OCI-M2 (cell line): ENCODE measurements around the gene TM4SF20.

Source experiments
- DNase-seq: peaks from one replicate; lab custom pipeline; 2025; ENCODE audit not compliant: unreplicated experiment; lab: John Stamatoyannopoulos, UW

The TM4SF20 gene

DNA sequence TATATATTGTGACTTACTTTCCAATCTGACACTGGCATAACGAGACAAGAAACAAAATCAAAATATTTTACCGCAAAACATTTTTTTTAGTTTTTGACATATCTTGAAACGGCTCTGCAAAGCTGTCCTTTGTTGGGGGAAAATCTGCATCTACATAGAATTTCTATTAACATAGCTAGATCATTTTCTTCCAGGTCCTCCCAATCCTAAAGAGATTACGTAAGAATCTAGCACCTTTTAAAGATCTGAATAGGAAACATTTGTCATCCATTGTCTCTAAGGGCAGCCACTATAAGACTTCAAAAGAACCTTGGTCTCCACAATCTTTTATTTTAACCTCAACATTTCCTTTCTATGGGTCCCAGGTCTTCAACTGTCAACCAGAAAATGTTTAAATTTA lies 55.3 kb downstream of the TM4SF20 start:
- DNase-seq = no peak

DNA sequence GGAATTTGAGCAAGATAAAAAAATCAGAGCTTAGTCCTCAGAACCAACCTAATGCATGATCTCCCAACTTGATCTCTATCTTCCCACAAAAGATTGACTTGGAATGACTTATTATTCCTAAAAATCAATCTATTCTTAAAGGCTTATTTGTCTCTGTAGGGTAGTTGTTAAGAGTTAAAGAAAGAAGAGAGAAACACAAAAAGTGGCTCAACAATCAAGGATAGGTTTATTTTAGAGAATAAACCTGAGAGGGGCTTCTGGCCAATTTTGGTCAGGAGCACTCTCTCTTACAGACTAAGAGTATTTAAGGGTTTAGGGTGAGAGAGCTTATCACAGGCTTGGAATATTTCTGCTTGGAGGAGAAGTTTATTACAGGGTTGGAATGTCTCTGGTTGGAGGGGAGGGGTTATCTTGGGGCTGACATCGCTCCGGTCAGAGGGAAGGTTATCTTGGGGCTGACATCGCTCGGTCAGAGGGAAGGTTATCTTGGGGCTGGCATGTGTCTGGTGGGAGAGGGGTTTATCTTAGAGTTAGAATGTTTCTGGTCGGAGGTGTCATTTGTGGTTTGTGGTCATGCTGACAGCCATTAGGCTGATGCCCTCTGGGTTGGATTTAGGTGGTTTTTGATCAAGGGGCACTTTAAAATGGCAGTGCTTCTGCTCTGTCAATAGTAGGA lies 56.4 kb downstream of the TM4SF20 start:
- DNase-seq = no peak

DNA sequence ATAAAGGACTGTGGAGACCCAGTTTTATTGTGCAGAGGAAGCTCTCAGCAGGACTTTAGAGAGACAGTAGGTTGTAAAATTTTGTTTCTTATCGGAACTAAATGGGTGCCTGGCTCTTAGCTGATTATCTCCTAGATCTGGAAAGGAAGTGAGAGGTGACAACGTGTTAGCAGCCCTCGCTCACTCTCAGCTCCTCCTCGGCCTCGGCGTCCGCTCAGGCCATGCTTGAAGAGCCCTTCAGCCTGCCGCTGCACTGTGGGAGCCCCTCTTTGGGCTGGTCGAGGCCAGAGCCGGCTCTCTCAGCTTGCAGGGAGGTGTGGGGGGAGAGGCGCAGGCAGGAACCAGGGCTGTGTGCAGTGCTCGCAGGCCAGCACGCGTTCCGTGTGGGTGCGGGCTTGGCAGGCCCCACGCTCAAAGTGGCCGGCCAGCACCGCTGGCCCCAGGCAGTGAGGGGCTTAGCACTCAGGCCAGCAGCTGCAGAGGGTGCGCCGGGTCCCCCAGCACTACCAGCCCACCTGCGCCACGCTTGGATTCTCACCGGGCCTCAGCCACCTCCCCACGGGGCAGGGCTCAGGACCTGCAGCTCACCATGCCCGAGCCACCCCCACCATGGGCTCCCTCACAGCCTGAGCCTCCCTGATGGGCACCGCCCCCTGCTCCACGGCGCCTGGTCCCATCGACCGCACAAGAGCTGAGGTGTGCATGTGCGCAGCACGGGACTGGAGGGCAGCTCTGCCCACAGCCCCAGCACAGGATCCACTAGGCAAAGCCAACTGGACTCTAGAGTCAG lies 58.6 kb downstream of the TM4SF20 start:
- no peak for DNase-seq

GRCh38 chr2:227317834-227318233 lies 61.3 kb downstream of the TM4SF20 start:
- DNase-seq = no peak

DNA sequence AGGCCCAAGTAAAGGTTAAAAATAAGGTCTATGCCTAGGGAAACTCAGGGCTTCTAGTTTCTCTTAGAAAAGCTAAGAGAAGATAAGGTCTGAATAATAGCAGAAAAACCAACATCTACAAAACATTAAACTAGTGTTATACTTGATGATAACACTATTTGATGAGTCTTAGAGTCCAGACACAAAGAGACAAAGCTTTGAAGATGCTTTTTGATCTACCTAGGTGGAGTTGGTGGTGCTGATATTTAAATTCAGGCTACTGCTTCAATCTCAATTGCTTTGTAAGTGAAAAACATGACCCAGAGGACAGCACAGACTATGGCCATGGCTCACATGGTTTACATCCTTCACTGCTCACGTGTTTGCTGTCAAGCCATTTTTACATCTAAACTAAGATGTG lies 65.8 kb downstream of the TM4SF20 start:
- no peak for DNase-seq

GRCh38 chr2:227312579-227312978 lies 66.5 kb downstream of the TM4SF20 start:
- DNase-seq = no peak
